Airway epithelial cell (primary cell): ENCODE results near the gene AASS. TPM values are rescaled to one million over a fixed set of nuclear protein-coding genes. Genes with fewer than 3 reads are reported as not detected.

ENCODE experiments used
- total RNA-seq: library from RNA; depleted of rRNA; stranded (reverse); fragments of >200 nt; gene quantifications from 2 replicates; pipeline ENCODE4 v1.2.3, GENCODE V29; 2015

AASS gene
- 6.5 and 8.6 TPM in 2 replicates for total RNA-seq

GRCh38 chr7:122143751-122144711, at the start of gene AASS:
AASS (minus strand) TSS chr7:122144249; CDS start chr7:122133726, 10,523 bp downstream.

Other genes with a start within 250 kb of the AASS start
- not detected in 2 replicates for gene FEZF1, start 160.5 kb upstream of the AASS start, total RNA-seq